ENCODE measurements around the gene VPS39.

DNA sequence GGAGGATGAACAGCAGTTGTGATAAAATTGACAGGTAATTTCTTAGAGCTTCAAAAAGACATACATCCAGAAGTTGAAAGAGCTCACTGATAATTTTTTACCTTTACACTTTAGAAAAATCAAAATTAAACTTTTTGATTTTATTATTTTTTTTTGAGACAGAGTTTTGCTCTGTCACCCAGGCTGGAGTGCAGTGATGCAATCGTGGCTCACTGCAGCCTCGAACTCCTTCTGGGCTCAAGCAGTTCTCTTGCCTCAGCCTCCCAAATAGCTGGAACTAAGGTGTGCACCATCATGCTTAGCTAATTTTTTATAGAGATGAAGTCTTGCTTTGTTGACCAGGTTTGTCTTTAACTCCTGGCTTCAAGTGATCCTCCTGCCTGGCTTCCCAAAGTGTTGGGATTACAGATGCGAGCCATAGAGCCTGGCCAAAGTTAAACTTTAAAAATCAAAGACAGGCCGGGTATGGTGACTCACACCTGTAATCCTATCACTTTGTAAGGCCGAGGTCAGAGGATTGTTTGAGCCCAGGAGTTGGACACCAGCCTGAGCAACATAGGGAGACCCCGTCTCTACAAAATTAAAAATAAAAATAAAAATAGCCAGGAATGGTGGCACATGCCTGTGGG, 73.4 kb downstream of the VPS39 start:
- TF ChIP-seq, protein P1, sequence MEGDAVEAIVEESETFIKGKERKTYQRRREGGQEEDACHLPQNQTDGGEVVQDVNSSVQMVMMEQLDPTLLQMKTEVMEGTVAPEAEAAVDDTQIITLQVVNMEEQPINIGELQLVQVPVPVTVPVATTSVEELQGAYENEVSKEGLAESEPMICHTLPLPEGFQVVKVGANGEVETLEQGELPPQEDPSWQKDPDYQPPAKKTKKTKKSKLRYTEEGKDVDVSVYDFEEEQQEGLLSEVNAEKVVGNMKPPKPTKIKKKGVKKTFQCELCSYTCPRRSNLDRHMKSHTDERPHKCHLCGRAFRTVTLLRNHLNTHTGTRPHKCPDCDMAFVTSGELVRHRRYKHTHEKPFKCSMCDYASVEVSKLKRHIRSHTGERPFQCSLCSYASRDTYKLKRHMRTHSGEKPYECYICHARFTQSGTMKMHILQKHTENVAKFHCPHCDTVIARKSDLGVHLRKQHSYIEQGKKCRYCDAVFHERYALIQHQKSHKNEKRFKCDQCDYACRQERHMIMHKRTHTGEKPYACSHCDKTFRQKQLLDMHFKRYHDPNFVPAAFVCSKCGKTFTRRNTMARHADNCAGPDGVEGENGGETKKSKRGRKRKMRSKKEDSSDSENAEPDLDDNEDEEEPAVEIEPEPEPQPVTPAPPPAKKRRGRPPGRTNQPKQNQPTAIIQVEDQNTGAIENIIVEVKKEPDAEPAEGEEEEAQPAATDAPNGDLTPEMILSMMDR (IDR thresholded peaks at IDR 0.05; ENCODE audit: insufficient read depth, low read length), result no peak
- no peak for TF ChIP-seq POLR2AphosphoS5 (IDR thresholded peaks at IDR 0.05; ENCODE audit: low read depth)

Data from HL-60 (cell line).